RPMI7951 (cell line): ENCODE data around the gene NCAPG2. TPM values are rescaled to one million over a fixed set of nuclear protein-coding genes. Genes with fewer than 3 reads are reported as not detected.

Experiments
- total RNA-seq: library from RNA; depleted of rRNA; stranded (reverse); fragments of >200 nt; shearing (Covaris generic); gene quantifications from 2 replicates; pipeline ENCODE4 v1.2.3, GENCODE V29; 2014; rRNA removed

The NCAPG2 gene
- total RNA-seq, 1 experiment from 2014 or later = 52.4 TPM

Other genes with a start within 250 kb of the NCAPG2 start
- 6.8 and 9.0 TPM in 2 replicates for gene PTPRN2, start 117.0 kb downstream of the NCAPG2 start, total RNA-seq
- gene ESYT2, start 124.7 kb upstream of the NCAPG2 start, total RNA-seq = 77.9 and 87.3 TPM in 2 replicates
- 5.4 and 6.2 TPM in 2 replicates for gene DYNC2I1, start 151.8 kb upstream of the NCAPG2 start, total RNA-seq